ENCODE measurements around the gene STRN.
"Not testable (repeated sequence)": the region's sequence is repeated elsewhere in the genome, so short reads cannot be mapped to it uniquely, and the experiment has no call there.

STRN gene

DNA sequence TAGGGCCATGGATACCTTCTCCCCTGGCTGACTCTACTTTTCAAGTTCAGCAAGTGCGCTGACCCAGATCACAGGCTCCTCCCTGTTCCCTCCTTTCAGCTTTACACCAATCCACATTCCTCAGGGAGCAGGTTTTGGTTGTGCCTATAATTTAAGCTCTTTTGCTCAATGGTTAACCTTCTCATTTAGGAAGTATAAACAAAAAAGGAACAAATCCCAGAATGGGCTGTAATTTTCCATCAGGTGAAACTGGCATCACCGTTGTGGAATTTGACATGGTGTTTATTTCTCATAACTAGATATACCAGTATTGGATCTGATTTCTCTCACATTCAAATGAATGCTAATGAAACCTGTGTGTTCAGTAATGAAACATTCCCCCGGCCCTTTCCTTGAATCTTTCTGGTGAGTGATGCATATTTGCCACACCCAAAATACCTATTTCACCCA, 13.6 kb downstream of the STRN start:
- H3K4me3 ChIP-seq (ENCODE audit: control insufficient read depth, low read depth, low read length): no peak overlapping the region
- no peak for TF ChIP-seq CTCF (conservative IDR thresholded peaks at IDR 0.05; ENCODE audit: control insufficient read depth, insufficient read depth, low read depth, low read length)
- DNase-seq (ENCODE audit: low read depth): no peak

- no peak for TF ChIP-seq CTCF (conservative IDR thresholded peaks at IDR 0.05; ENCODE audit: control insufficient read depth, insufficient read depth, low read depth, low read length)
- H3K4me3 ChIP-seq (ENCODE audit: control insufficient read depth, low read depth, low read length): no peak overlapping the region
- DNase-seq (ENCODE audit: low read depth): peak; percentile 71
Observed at GRCh38 chr2:36951574-36951973, 14.8 kb downstream of the STRN start.

DNA sequence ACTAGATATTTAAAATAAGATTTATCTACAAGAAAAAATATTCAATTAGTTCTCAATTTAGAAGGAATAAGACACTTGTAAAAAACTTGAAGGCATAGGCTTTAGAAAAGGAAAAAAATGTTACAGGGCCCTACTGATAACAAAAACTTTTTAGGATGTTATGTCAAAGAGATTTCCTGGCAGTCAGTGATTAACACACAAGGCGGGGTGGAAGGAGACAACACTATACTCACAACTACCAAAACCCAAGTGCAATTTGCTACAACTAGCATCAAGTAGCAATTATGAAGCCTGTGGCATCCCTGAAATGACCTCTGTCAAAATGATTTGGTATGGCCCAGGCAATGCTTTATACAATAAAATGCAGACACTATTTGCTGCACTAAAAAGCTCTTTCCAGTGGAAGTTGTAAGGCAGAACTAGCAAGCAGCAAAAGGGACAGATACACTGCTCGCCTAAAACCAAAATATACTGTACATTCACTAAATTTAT, 15.3 kb downstream of the STRN start:
- H3K4me3 ChIP-seq (ENCODE audit: control insufficient read depth, low read depth, low read length): no peak overlapping the region
- no peak for TF ChIP-seq CTCF (conservative IDR thresholded peaks at IDR 0.05; ENCODE audit: control insufficient read depth, insufficient read depth, low read depth, low read length)
- DNase-seq (ENCODE audit: low read depth): no peak

DNA sequence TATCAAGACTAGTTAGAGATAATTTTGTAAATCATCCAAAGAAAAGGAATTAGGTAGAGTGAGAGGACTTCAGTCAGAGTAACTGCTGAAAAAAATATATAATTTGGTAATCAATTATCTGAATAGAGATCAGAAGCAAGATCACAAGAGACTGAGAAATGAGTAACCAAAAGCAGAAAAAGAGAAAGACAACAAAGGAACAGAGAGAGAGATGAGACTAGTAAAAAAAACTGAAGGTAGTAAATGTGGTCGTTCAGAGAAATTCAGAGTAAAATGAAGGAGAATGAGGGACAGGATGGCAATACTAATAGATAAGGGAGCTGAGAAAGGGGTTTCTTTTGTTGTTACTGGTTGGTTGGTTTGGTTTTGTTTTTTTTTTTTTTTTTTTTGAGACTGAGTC, 16.5 kb downstream of the STRN start:
- DNase-seq (ENCODE audit: low read depth): no peak
- no peak for TF ChIP-seq CTCF (conservative IDR thresholded peaks at IDR 0.05; ENCODE audit: control insufficient read depth, insufficient read depth, low read depth, low read length)

GRCh38 chr2:36945240-36945639, 21.1 kb downstream of the STRN start:
- not testable (repeated sequence) for DNase-seq (ENCODE audit: low read depth); H3K4me3 ChIP-seq (ENCODE audit: control insufficient read depth, low read depth, low read length)

More for the DNA sequence above, 16.5 kb downstream of the STRN start:
- H3K4me3 ChIP-seq (ENCODE audit: control insufficient read depth, low read depth, low read length): no peak overlapping the region

DNA sequence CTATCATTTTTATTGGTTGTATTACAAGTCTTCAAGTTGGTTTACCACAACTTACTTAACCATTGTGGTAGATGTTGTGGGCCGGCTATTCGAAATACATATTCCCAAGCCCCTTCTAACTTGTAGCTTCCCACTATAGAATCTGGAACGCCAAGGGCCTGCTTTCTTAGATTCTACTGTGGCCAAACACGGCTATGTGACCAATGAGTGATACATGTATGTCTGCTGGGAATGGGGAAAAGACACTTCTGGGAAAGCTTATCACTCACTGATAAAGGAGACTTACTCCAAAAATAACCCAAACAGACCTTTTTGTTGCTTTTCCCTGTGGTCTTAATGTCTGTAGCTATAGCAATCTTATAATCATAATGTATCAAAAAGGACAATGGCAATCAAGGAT, 24.5 kb downstream of the STRN start:
- no peak for TF ChIP-seq CTCF (conservative IDR thresholded peaks at IDR 0.05; ENCODE audit: control insufficient read depth, insufficient read depth, low read depth, low read length)
- no peak for DNase-seq (ENCODE audit: low read depth)
- no peak overlapping the region for H3K4me3 ChIP-seq (ENCODE audit: control insufficient read depth, low read depth, low read length)

- DNase-seq (ENCODE audit: low read depth); H3K4me3 ChIP-seq (ENCODE audit: control insufficient read depth, low read depth, low read length): not testable (repeated sequence)
Observed at GRCh38 chr2:36936526-36936925, 29.8 kb downstream of the STRN start.

- H3K4me3 ChIP-seq (ENCODE audit: control insufficient read depth, low read depth, low read length); DNase-seq (ENCODE audit: low read depth): not testable (repeated sequence)
Observed at GRCh38 chr2:36931688-36932087, 34.6 kb downstream of the STRN start.

- DNase-seq (ENCODE audit: low read depth): peak; percentile 51
- H3K4me3 ChIP-seq (ENCODE audit: control insufficient read depth, low read depth, low read length): not testable (repeated sequence)
Observed at GRCh38 chr2:36930787-36931410, 35.4 kb downstream of the STRN start.

GRCh38 chr2:36926175-36927132, 39.9 kb downstream of the STRN start:
- not testable (repeated sequence) for H3K4me3 ChIP-seq (ENCODE audit: control insufficient read depth, low read depth, low read length)
- DNase-seq (ENCODE audit: low read depth): peak; percentile 50

DNA sequence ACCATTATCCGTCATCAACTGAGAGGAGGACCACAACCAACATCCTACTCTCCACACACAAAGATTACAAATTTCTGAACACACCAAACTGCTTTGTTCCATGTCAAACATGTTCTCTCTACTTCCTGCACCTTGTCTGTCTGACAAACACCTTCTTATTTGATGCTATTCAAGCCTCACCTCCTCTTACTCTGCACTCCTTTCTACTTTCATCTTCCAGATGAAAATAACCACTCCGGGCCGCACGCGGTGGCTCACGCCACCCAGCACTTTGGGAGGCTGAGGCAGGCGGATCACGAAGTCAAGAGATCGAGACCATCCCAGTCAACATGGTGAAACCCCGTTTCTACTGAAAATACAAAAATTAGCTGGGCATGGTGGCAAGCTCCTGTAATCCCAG, 43.7 kb downstream of the STRN start:
- not testable (repeated sequence) for DNase-seq (ENCODE audit: low read depth); H3K4me3 ChIP-seq (ENCODE audit: control insufficient read depth, low read depth, low read length)

Data from fibroblast of mammary gland (primary cell).